ENCODE data around the gene SORCS2. TPM values are rescaled to one million over a fixed set of nuclear protein-coding genes. Genes with fewer than 3 reads are reported as not detected.

SORCS2 gene
- total RNA-seq, 2 donors from 2014 or later = 0.54 to 0.74 TPM

- no peaks in the 10 kb centered on the region for H3K4me1 ChIP-seq
- DNase-seq = no peak
- H3K4me3 ChIP-seq = no peak overlapping the region
- no peak overlapping the region for H3K9ac ChIP-seq (ENCODE audit: low read depth in 2 of 2, low read length in 2 of 2)
- TF ChIP-seq CTCF (IDR thresholded peaks at IDR 0.05) = no peak
- intact Hi-C loops (cut with DNase I) = no loop called here
- no peak overlapping the region for H3K27ac ChIP-seq
- no peaks in the 10 kb centered on the region for H3K27me3 ChIP-seq
- no peaks in the 10 kb centered on the region for H3K36me3 ChIP-seq
- H3K9me3 ChIP-seq = no peaks in the 10 kb centered on the region
These were observed 453.6 kb downstream of the SORCS2 start for GRCh38 chr4:7645956-7646355.

- intact Hi-C loops (cut with DNase I) = no loop called here
- Histone ChIP-seq H3K4me3 (no peak overlapping the region), H3K27ac (no peak overlapping the region), H3K36me3 (no peaks in the 10 kb centered on the region), H3K4me1 (no peaks in the 10 kb centered on the region), H3K9me3 (no peaks in the 10 kb centered on the region), H3K9ac (ENCODE audit: low read depth in 2 of 2, low read length in 2 of 2) (no peak overlapping the region), H3K27me3 (no peaks in the 10 kb centered on the region)
- DNase-seq = no peak
- TF ChIP-seq CTCF (IDR thresholded peaks at IDR 0.05) = no peak
These were observed 454.2 kb downstream of the SORCS2 start for GRCh38 chr4:7646384-7647061.

- DNase-seq = no peak
These were observed 454.8 kb downstream of the SORCS2 start for GRCh38 chr4:7647186-7647585.

GRCh38 chr4:7647600-7648543 lies 455.5 kb downstream of the SORCS2 start:
- H3K4me3 ChIP-seq = no peak overlapping the region
- TF ChIP-seq CTCF (IDR thresholded peaks at IDR 0.05) = no peak
- H3K36me3 ChIP-seq = no peaks in the 10 kb centered on the region
- no peak for DNase-seq
- H3K27ac ChIP-seq = no peak overlapping the region
- no peaks in the 10 kb centered on the region for H3K27me3 ChIP-seq
- H3K4me1 ChIP-seq = no peaks in the 10 kb centered on the region
- intact Hi-C loops (cut with DNase I) = no loop called here
- H3K9ac ChIP-seq (ENCODE audit: low read depth in 2 of 2, low read length in 2 of 2) = no peak overlapping the region
- H3K9me3 ChIP-seq = no peaks in the 10 kb centered on the region

More at GRCh38 chr4:7647186-7647585, 454.8 kb downstream of the SORCS2 start:
- Histone ChIP-seq H3K9me3 (no peaks in the 10 kb centered on the region), H3K27ac (no peak overlapping the region), H3K4me1 (no peaks in the 10 kb centered on the region), H3K9ac (ENCODE audit: low read depth in 2 of 2, low read length in 2 of 2) (no peak overlapping the region), H3K36me3 (no peaks in the 10 kb centered on the region), H3K4me3 (no peak overlapping the region), H3K27me3 (no peaks in the 10 kb centered on the region)
- intact Hi-C loops (cut with DNase I) = no loop called here
- TF ChIP-seq CTCF (IDR thresholded peaks at IDR 0.05) = no peak

- TF ChIP-seq CTCF (IDR thresholded peaks at IDR 0.05) = no peak
- Histone ChIP-seq H3K36me3 (no peaks in the 10 kb centered on the region), H3K4me3 (no peak overlapping the region), H3K9me3 (no peaks in the 10 kb centered on the region), H3K27ac (no peak overlapping the region), H3K4me1 (no peaks in the 10 kb centered on the region), H3K27me3 (no peaks in the 10 kb centered on the region), H3K9ac (ENCODE audit: low read depth in 2 of 2, low read length in 2 of 2) (no peak overlapping the region)
- DNase-seq = no peak
- intact Hi-C loops (cut with DNase I) = no loop called here
These were observed 456.4 kb downstream of the SORCS2 start for GRCh38 chr4:7648544-7649395.
